ENCODE data around the gene SKAP1.
"Not testable (repeated sequence)": the region's sequence is repeated elsewhere in the genome, so short reads cannot be mapped to it uniquely, and the experiment has no call there.

Gene SKAP1

DNA sequence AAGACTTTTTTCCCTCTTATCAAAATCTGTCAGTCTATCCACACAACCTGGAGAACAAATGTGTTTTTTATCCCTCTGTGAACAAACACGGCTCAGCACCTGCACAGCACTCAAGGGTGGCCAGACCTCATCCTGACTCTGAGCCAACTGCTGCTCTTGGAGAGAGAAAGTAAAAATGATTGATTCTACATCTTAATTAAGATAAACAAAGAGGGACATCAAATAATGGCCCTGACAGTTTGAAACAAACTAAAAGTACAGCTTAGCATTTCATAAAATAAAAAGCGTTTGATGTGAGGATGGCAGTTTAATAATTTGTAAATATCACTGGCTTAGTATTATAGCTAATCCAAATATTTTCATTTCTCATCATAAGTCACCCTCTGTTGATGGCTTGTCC, 216.2 kb downstream of the SKAP1 start:
- POLR2A ChIA-PET (ENCODE audit: low non-redundant PET) = no interaction called here
- no peak overlapping the region for H3K27ac ChIP-seq

DNA sequence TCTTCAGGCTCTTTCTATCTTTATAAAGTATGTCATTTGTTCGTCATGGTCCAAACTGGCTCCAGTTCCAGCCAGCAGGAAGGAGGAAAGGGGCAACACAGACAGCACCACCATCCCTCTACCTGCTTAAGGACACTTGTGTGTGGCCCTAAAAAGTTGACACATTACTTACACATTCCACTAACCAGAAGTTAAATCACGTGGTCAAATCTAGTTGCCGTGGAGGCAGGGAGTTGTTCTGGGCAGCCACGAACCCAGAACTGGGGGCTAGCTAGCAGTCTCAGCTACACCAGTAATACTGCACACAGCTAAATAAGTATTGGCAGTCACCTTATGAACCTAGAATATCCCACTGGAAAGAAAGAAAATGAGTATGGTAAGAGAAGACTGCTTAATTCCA, 218.2 kb downstream of the SKAP1 start:
- TF ChIP-seq, protein P1, sequence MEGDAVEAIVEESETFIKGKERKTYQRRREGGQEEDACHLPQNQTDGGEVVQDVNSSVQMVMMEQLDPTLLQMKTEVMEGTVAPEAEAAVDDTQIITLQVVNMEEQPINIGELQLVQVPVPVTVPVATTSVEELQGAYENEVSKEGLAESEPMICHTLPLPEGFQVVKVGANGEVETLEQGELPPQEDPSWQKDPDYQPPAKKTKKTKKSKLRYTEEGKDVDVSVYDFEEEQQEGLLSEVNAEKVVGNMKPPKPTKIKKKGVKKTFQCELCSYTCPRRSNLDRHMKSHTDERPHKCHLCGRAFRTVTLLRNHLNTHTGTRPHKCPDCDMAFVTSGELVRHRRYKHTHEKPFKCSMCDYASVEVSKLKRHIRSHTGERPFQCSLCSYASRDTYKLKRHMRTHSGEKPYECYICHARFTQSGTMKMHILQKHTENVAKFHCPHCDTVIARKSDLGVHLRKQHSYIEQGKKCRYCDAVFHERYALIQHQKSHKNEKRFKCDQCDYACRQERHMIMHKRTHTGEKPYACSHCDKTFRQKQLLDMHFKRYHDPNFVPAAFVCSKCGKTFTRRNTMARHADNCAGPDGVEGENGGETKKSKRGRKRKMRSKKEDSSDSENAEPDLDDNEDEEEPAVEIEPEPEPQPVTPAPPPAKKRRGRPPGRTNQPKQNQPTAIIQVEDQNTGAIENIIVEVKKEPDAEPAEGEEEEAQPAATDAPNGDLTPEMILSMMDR (conservative IDR thresholded peaks at IDR 0.05; ENCODE audit: low read depth) = no peak
- DNase-seq (ENCODE audit: low spot score) = no peak
- POLR2A ChIA-PET (ENCODE audit: low non-redundant PET) = no interaction called here
- H3K27ac ChIP-seq = no peak overlapping the region
- CTCF ChIA-PET = interaction anchor here (0.6 kb wide), 1 partner anchor 9 kb away, joined by 3 read pairs; no protein-coding TSS in a partner anchor

More for the DNA sequence above, 216.2 kb downstream of the SKAP1 start:
- CTCF ChIA-PET = interaction anchor here (0.7 to 1.3 kb wide), 3 partner anchors 14 to 25 kb away, joined by 3 to 8 read pairs (median 3); no protein-coding TSS in a partner anchor
- TF ChIP-seq, protein P1 (conservative IDR thresholded peaks at IDR 0.05; ENCODE audit: low read depth) = no peak
- no peak for DNase-seq (ENCODE audit: low spot score)

DNA sequence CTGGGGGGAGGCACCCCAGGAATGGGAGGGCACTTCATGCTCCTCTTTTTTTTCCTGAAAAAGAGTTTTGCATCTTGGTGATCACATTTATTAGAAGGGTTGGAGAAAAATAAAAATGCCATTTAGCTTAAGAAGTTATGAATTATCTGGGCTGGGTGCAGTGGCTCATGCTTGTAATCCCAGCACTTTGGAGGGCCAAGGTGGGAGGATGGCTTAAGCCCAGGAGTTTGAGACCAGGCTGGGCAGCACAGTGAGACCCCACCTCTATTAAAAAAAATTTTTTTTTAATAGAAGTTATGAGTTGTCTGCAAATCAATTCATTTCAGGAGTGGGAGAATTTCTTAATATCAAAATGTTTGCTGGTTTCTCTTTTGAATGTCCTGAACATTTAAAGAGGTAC, 219.0 kb downstream of the SKAP1 start:
- no peak for DNase-seq (ENCODE audit: low spot score)
- ChIA-PET CTCF (interaction anchor here (0.6 kb wide), 1 partner anchor 186 kb away, joined by 3 read pairs; no protein-coding TSS in a partner anchor), POLR2A (ENCODE audit: low non-redundant PET) (no interaction called here)
- TF ChIP-seq, protein P1 (conservative IDR thresholded peaks at IDR 0.05; ENCODE audit: low read depth) = no peak
- H3K27ac ChIP-seq = no peak overlapping the region

DNA sequence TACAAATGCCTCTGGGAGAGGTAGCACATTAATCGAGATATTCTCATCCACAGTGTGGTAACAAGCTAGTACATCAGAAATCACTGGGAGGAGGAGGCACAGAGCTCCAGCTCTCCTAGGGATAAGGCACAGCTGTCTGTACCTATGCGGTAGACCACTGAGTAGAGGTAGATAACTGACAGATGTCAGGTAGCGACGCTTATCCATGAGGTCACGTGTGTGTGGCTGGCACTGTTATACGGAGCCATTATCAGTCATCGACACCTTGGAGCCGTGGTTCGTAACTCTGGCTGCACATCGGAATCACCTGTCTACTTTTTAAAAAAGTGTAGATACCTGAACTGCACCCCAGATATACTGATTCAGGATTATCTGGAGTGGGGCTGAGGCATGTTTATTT, 220.0 kb downstream of the SKAP1 start:
- CTCF ChIA-PET = interaction anchor here (0.5 kb wide), 1 partner anchor 198 kb away, joined by 3 read pairs; no protein-coding TSS in a partner anchor

DNA sequence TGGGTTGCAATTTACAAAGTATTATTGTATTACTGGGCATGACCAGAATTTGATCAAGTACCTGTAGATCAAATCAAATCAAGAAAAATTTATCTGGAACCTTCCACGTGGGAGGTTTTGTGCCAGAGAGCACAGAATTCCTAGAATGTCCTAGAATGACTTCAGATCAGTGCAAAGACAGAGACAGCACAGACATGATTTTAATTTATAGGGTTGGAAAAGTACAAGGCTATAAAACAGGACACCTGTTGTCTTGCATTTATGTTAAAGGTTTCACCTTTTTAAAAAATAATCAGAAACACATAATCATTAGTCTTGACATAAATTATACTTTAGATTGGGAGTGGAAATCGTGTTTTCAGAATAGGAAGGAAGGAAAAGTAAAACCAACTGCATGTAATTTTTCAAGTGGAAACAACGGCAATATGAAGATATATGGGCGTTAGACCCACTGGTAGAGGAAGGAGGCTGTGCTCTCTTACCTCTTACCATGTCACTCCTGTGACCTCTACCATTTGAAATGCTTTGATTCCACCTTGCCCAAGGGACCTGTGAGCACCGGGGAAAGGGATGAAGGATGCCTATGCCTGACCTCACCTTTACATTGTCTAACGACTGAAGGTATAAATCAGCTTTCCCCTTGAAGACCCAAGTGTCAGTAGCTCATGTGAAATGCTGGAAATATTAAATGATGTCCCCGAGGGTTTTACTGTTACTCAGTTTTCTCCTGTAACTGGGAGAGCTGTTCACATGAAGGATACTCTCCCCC, 222.1 kb downstream of the SKAP1 start:
- CTCF ChIA-PET = interaction anchor here (0.9 kb wide), 1 partner anchor 52 kb away, joined by 9 read pairs; no protein-coding TSS in a partner anchor
- no peak for DNase-seq (ENCODE audit: low spot score)
- TF ChIP-seq, protein P1 (conservative IDR thresholded peaks at IDR 0.05; ENCODE audit: low read depth) = no peak
- POLR2A ChIA-PET (ENCODE audit: low non-redundant PET) = no interaction called here
- H3K27ac ChIP-seq = no peak overlapping the region

More for the DNA sequence above, 220.0 kb downstream of the SKAP1 start:
- no peak overlapping the region for H3K27ac ChIP-seq
- TF ChIP-seq, protein P1 (conservative IDR thresholded peaks at IDR 0.05; ENCODE audit: low read depth) = no peak
- POLR2A ChIA-PET (ENCODE audit: low non-redundant PET) = no interaction called here
- DNase-seq (ENCODE audit: low spot score) = no peak

DNA sequence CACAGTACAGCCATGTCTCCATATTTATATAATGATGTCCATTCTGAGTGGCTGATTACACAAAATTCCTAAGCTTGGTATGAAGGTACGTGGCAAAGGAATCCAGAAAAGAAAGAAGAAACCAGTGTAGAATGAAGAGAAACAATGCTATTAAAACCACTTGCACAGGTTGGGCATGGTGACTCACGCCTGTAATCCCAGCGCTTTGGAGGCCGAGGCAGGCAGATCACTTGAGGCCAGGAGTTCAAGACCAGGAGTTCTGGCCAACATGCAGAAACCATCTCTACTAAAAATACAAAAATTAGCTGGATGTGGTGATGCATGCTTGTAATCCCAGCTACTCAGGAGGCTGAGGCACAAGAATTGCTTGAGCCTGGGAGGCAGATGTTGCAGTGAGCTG, 223.0 kb downstream of the SKAP1 start:
- DNase-seq (ENCODE audit: low spot score); POLR2A ChIA-PET (ENCODE audit: low non-redundant PET); H3K27ac ChIP-seq; CTCF ChIA-PET: not testable (repeated sequence)

DNA sequence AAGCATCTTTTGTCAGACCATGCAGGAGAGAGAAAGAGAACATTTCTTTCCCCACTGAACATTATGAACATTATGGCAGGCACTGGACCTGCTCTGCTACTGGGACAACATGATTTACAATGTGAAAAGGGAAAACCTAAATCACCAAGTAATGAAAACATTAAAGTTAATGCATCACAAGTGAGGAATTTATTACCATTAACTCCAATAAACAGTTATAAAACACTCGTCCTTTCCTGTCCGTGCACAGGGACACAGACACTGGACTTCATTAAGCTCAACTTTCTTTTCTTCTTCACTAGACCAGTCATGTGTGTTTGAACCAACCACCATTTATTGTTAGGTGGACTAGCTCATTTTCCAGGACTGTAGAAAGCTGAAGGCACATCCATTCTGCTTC, 227.1 kb downstream of the SKAP1 start:
- CTCF ChIA-PET = no interaction called here
- POLR2A ChIA-PET (ENCODE audit: low non-redundant PET) = no interaction called here

More for the DNA sequence above, 227.1 kb downstream of the SKAP1 start:
- TF ChIP-seq, protein P1 (conservative IDR thresholded peaks at IDR 0.05; ENCODE audit: low read depth) = no peak
- no peak for DNase-seq (ENCODE audit: low spot score)
- H3K27ac ChIP-seq = no peak overlapping the region

All from RWPE1 (cell line).